A549 (cell line): ENCODE data around the gene C19orf25. TPM values are rescaled to one million over a fixed set of nuclear protein-coding genes. Genes with fewer than 3 reads are reported as not detected.

ENCODE experiments used
- ATAC-seq, 2 experiments: fragments of 200-7000 bp in 1 of 2; fragments of >200 bp in 1 of 2; cut with Nextera tagmentation in 1 of 2; cut with Tn5 transposase in 1 of 2; 3 replicates each; pipeline versions ENCODE4 v1.8.0 to v1.9.1; 2018 to 2020; ENCODE audit warnings: mild to moderate bottlenecking in 1 of 2, moderate library complexity in 1 of 2
- CTCF ChIA-PET: fragments of 300-600 bp; sonication (Branson Sonifier 250); formaldehyde crosslinking; extraction: SDS; loops from one replicate; lab custom pipeline; 2021; ENCODE audit warnings: antibody characterized with exemption, inconsistent platforms; lab: Yijun Ruan, JAX
- POLR2A ChIA-PET: fragments of 350-600 bp; formaldehyde crosslinking; extraction: SDS; loops from one replicate; lab custom pipeline; 2021; ENCODE audit warnings: antibody characterized with exemption, inconsistent platforms; lab: Yijun Ruan, JAX
- DNase-seq, 2 experiments: peaks; one replicate each; pipeline versions ENCODE4 v3.0.0 to v3.0.0-alpha.2; 2011 to 2016; ENCODE audit warnings: low read depth in 1 of 2, low spot score in 1 of 2
- FAIRE-seq: peaks from 2 replicates; lab custom pipeline; 2011; peaks lifted over from hg19 to GRCh38; lab: Jason Lieb, UNC
- H3K27ac ChIP-seq, 2 experiments: fragments of >200 bp; sonication (Bioruptor Twin); formaldehyde crosslinking; 3 replicates each; pipeline ENCODE4 v1.5.1; 2016 to 2017
- H3K4me1 ChIP-seq: fragments of >200 bp; sonication (Bioruptor Twin); formaldehyde crosslinking; 3 replicates; pipeline ENCODE4 v1.6.1; 2016
- H3K4me2 ChIP-seq: fragments of >200 bp; sonication (Bioruptor Twin); formaldehyde crosslinking; 3 replicates; pipeline ENCODE4 v1.6.1; 2016
- H3K4me3 ChIP-seq: fragments of >200 bp; sonication (Bioruptor Twin); formaldehyde crosslinking; 3 replicates; pipeline ENCODE4 v1.5.1; 2016
- H3K9me3 ChIP-seq: fragments of >200 bp; sonication (Bioruptor Twin); formaldehyde crosslinking; 3 replicates; pipeline ENCODE4 v1.6.1; 2016
- ATOH8 ChIP-seq: fragments of 250-450 bp; sonication (Bioruptor Pico); IDR thresholded peaks from 2 replicates; pipeline ENCODE4 v1.5.0; 2020; ENCODE audit warnings: low read depth, mild to moderate bottlenecking, moderate library complexity
- BCL3 ChIP-seq: fragments of >200 bp; sonication (Bioruptor Twin); formaldehyde crosslinking; IDR thresholded peaks from 3 replicates; pipeline ENCODE4 v1.6.1; 2016
- CHD2 ChIP-seq: fragments of 150-350 bp; IDR thresholded peaks from 2 replicates; pipeline ENCODE4 v1.6.1; 2014; ENCODE audit warnings: low read length; ENCODE audit not compliant: partially characterized antibody
- E2F6 ChIP-seq: IDR thresholded peaks from 2 replicates; pipeline ENCODE4 v1.6.1; 2012; ENCODE audit warnings: low read depth, borderline replicate concordance
- EHMT2 ChIP-seq: fragments of 200-600 bp; sonication (generic); IDR thresholded peaks from 2 replicates; pipeline ENCODE4 v1.6.1; 2016; ENCODE audit warnings: antibody characterized with exemption, low read depth, mild to moderate bottlenecking, moderate library complexity
- FOXS1 ChIP-seq: fragments of 250-450 bp; sonication (Bioruptor Pico); IDR thresholded peaks from 2 replicates; pipeline ENCODE4 v1.5.0; 2020; ENCODE audit warnings: mild to moderate bottlenecking, moderate library complexity
- GATA3 ChIP-seq: IDR thresholded peaks from 2 replicates; pipeline ENCODE4 v1.6.1; 2012; ENCODE audit warnings: borderline replicate concordance
- HDAC2 ChIP-seq: fragments of 200-600 bp; sonication (generic); IDR thresholded peaks from 2 replicates; pipeline ENCODE4 v1.6.1; 2016
- HES2 ChIP-seq: fragments of >200 bp; sonication (Bioruptor Twin); formaldehyde crosslinking; IDR thresholded peaks from 2 replicates; pipeline ENCODE4 v1.6.1; 2016
- HEYL ChIP-seq: fragments of 250-450 bp; sonication (Bioruptor Pico); IDR thresholded peaks from 2 replicates; pipeline ENCODE4 v1.8.0; 2021; ENCODE audit warnings: mild to moderate bottlenecking, moderate library complexity
- HOXA7 ChIP-seq: fragments of 250-450 bp; sonication (Bioruptor Pico); IDR thresholded peaks from 2 replicates; pipeline ENCODE4 v1.5.0; 2020; ENCODE audit warnings: mild to moderate bottlenecking, moderate library complexity
- KDM5A ChIP-seq: fragments of 200-600 bp; sonication (generic); IDR thresholded peaks from 2 replicates; pipeline ENCODE4 v1.6.1; 2016; ENCODE audit warnings: antibody characterized with exemption, mild to moderate bottlenecking
- MAZ ChIP-seq: fragments of 150-350 bp; IDR thresholded peaks from 2 replicates; pipeline ENCODE4 v1.6.1; 2014; ENCODE audit warnings: antibody characterized with exemption, low read depth, low read length, borderline replicate concordance
- NR3C1 ChIP-seq: fragments of >200 bp; sonication (Bioruptor Twin); formaldehyde crosslinking; IDR thresholded peaks from 3 replicates; pipeline ENCODE4 v1.6.1; 2017
- PBX3 ChIP-seq: IDR thresholded peaks from 2 replicates; pipeline ENCODE4 v1.6.1; 2012
- PHF8 ChIP-seq: fragments of 200-600 bp; sonication (generic); IDR thresholded peaks from 2 replicates; pipeline ENCODE4 v1.6.1; 2016; ENCODE audit warnings: low read depth, mild to moderate bottlenecking, antibody characterized with exemption, moderate library complexity, borderline replicate concordance
- POLR2AphosphoS2 ChIP-seq: conservative IDR thresholded peaks from 2 replicates; pipeline ENCODE4 v1.6.1; 2012; ENCODE audit warnings: low read length, improper control_type of control experiment, inconsistent platforms
- RAD21 ChIP-seq, 2 experiments: fragments of >200 bp in 1 of 2; sonication (Bioruptor Twin) in 1 of 2; formaldehyde crosslinking in 1 of 2; IDR thresholded peaks in 1 of 2; conservative IDR thresholded peaks in 1 of 2; 2 replicates in 1 of 2; 3 replicates in 1 of 2; pipeline ENCODE4 v1.6.1; 2012 to 2018; ENCODE audit warnings: inconsistent platforms in 1 of 2
- USF2 ChIP-seq: fragments of 450-650 bp; IDR thresholded peaks from 2 replicates; pipeline ENCODE4 v1.6.1; 2014; ENCODE audit warnings: antibody characterized with exemption
- ZFP36 ChIP-seq: fragments of 450-650 bp; IDR thresholded peaks from 2 replicates; pipeline ENCODE4 v1.6.1; 2014; ENCODE audit warnings: borderline replicate concordance; ENCODE audit not compliant: partially characterized antibody
- ZSCAN20 ChIP-seq: fragments of 250-450 bp; sonication (Bioruptor Pico); IDR thresholded peaks from 2 replicates; pipeline ENCODE4 v1.8.0; 2022; ENCODE audit warnings: mild to moderate bottlenecking, moderate library complexity
- WGBS: methylation state at CpG from one replicate; pipeline ENCODE4 v1.1.6; 2017; ENCODE audit errors: missing lambda C conversion rate; 5-methylcytosine and 5-hydroxymethylcytosine counted together
- polyA plus RNA-seq, 4 experiments: library from polyadenylated mRNA; depleted of rRNA in 3 of 4; stranded (reverse); fragments of >200 nt; fragmentation: RNase III in 1 of 4; extraction: RNeasy Plus Mini Kit Qiagen cat#74134 plus additional on column Dnase treatment in 1 of 4; gene quantifications; 2 replicates in 3 of 4; 3 replicates in 1 of 4; pipeline ENCODE4 v1.2.3, GENCODE V29; 2011 to 2017

C19orf25 gene
- polyA plus RNA-seq, 2 of the 4 experiments (the other 2 are of a cell fraction), result 8.2 to 20.7 TPM

- H3K4me3 ChIP-seq, result no peak overlapping the region
- POLR2A ChIA-PET, result no interaction called here
- TF ChIP-seq HOXA7 (no peak), NR3C1 (no peak), E2F6 (no peak), EHMT2 (no peak), RAD21 (conservative IDR thresholded peaks at IDR 0.05 in 1 of 2, IDR thresholded peaks at IDR 0.05 in 1 of 2) (no peak), KDM5A (no peak), BCL3 (no peak)
- TF ChIP-seq, all 56 proteins: peak for 0
- CTCF ChIA-PET, result no interaction called here
- H3K4me1 ChIP-seq, result peaks cover 17% of the 10 kb centered on the region; the same call in 1 of the 3 replicates
- no peaks in the 10 kb centered on the region for H3K9me3 ChIP-seq
- 86% methylated on average over 38 of the region's 40 CpGs for WGBS
- H3K27ac ChIP-seq, result no peak overlapping the region
- ATAC-seq, result no peak
- no peak overlapping the region for H3K4me2 ChIP-seq
- no peak for DNase-seq
- no peak for FAIRE-seq
These were observed 17.0 kb upstream of the C19orf25 start for GRCh38 chr19:1495799-1496713.

GRCh38 chr19:1495051-1495798, 16.2 kb upstream of the C19orf25 start:
- whole genome bisulfite sequencing, result 75% methylated on average over 26 of the region's 37 CpGs
- ATAC-seq, result no peak
- no peak for FAIRE-seq

GRCh38 chr19:1494115-1494815, 15.2 kb upstream of the C19orf25 start:
- Histone ChIP-seq H3K4me3 (no peak overlapping the region), H3K9me3 (no peaks in the 10 kb centered on the region), H3K4me1 (peaks cover 18% of the 10 kb centered on the region; the same call in 2 of the 3 replicates), H3K27ac (no peak overlapping the region), H3K4me2 (no peak overlapping the region)
- 61% methylated on average over 13 of the region's 15 CpGs for WGBS
- ChIA-PET CTCF (interaction anchor here (2.4 kb wide), 1 partner anchor 9 kb away, joined by 7 read pairs; no protein-coding TSS in a partner anchor), POLR2A (interaction anchor here (0.6 kb wide), 1 partner anchor 34 kb away, joined by 3 read pairs; no protein-coding TSS in a partner anchor)
- FAIRE-seq, result no peak
- ATAC-seq, result no peak
- no peak for DNase-seq
- TF ChIP-seq ZSCAN20 (CRISPR knock-in tag) (no peak), NR3C1 (no peak), POLR2AphosphoS2 (no peak), EHMT2 (no peak), USF2 (no peak), CHD2 (no peak), HDAC2 (no peak), GATA3 (no peak), HEYL (CRISPR knock-in tag) (no peak), ATOH8 (CRISPR knock-in tag) (no peak), HES2 (no peak), PBX3 (no peak)

More at GRCh38 chr19:1495051-1495798, 16.2 kb upstream of the C19orf25 start:
- CTCF ChIA-PET, result interaction anchor here (2.4 kb wide), 1 partner anchor 8 kb away, joined by 7 read pairs; no protein-coding TSS in a partner anchor
- H3K4me1 ChIP-seq, result peaks cover 15% of the 10 kb centered on the region; the same call in 1 of the 3 replicates
- POLR2A ChIA-PET, result interaction anchor here (0.6 kb wide), 1 partner anchor 35 kb away, joined by 3 read pairs; no protein-coding TSS in a partner anchor
- no peak for DNase-seq
- no peak for TF ChIP-seq MAZ
- no peak for TF ChIP-seq FOXS1 (CRISPR knock-in tag)
- TF ChIP-seq ZFP36, result no peak
- TF ChIP-seq PHF8, result no peak
- no peak overlapping the region for H3K4me3 ChIP-seq
- no peak overlapping the region for H3K4me2 ChIP-seq
- no peak overlapping the region for H3K27ac ChIP-seq
- H3K9me3 ChIP-seq, result no peaks in the 10 kb centered on the region
